KG1 (cell line): ENCODE data around the gene SCAPER.

Experiments used
- DNase-seq: peaks from one replicate; lab custom pipeline; 2025; lab: John Stamatoyannopoulos, UW

SCAPER gene

DNA sequence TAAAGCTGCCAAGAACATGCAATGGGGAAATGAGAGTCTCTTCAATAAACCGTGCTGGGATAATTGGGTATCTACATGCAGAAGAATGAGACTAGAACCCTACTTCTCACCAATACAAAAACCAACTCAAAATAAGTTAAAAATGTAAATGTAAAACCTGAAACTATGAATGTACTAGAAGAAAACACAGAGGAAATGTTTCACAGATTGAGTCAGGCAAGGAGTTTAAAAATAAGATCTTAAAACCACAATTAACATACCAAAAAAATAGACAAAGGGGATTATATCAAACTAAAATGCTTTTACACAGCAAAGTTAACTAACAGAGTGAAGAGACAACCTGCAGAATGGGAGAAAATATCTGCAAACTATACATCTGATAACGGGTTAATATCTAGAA is 478.2 kb downstream of the SCAPER start:
- DNase-seq, result no peak

DNA sequence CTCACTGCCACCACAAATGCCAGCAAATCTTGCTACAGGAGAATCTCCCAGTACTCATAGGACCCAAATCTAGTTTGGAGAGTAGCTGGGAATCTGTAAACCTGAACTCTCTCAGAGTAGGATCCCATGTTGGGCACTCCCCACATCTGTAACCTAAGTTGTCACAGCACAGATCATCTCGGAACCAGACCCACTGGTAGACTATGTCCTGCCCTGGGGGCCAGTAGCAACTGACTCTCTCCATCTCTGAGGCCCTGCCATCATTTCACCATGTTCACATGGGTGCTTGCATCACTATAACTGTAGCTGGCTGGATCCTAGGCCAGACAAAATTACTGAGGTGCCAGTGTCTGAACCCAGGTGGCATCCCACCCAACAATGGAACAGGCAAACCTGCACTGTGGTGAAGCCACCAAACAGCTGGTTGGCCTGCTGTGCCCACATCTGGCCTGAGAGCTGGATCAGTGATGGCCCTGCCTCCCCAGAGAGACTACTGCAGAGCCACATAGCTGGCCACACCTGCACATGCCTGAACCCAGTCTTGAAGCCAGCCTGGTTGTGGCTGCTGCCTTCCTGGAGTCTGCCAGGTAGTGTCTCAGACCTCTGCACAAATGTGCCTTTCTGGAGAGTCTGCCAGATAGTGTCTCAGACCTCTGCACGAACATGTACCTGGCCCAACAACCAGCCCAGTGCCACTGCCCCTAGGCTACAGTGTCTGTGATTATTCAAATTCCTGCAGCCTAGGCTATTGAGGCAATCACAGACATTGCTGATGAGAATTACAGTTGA is 486.6 kb downstream of the SCAPER start:
- DNase-seq, result no peak

DNA sequence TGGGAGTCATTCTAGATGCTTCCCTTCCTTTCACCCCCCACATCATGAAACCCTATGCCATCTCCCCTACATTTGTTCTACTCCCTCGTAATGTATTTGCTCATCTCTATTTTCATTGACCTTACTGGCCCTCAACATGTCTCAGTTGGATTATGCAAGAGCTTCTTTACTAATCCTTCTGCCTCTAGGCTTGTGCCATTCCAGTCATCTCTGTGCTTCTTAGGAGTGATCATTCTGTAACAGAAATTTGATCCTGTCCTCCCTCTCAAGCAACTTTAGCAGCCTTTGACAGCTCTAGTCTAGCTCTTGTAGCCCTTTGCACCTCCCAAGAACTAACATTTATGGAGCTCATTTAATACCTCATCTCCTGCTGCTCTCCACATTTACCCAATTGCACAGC is 503.9 kb downstream of the SCAPER start:
- DNase-seq, result no peak

DNA sequence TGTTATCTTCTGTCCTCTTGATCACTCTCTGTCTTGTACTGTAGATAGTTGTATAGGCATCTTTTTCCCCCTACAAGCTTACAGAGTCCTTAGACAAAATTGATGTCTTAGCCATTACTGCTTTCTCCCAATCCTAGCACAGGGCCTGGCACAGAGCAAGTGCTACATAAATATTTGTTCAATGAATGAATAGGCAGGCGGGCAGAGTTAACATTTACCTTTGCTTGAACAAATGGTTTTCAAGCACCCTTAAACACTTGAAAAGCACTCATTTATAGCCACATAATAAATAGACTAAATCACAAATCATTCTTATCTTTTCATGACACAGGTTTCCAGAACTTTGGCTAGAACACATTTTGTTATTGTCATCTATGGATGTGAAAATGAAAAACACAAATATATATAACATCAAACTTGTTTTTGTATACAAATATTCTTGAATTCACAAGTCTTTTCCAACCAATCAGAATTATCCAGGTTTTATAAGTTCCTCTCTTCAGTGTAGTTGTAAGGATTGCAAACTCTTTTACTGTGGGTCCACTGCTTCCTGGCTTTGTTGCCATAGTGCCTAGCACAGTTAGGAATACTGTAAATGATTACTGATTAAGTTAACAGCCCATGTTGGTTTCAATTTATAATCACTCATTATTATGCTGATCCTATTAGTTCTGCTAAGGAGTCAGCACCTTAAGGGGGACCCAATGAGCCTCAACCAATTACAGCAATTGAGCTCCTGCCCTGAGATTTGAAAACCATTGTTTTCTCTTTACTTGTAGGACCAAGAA is 506.6 kb downstream of the SCAPER start:
- no peak for DNase-seq

DNA sequence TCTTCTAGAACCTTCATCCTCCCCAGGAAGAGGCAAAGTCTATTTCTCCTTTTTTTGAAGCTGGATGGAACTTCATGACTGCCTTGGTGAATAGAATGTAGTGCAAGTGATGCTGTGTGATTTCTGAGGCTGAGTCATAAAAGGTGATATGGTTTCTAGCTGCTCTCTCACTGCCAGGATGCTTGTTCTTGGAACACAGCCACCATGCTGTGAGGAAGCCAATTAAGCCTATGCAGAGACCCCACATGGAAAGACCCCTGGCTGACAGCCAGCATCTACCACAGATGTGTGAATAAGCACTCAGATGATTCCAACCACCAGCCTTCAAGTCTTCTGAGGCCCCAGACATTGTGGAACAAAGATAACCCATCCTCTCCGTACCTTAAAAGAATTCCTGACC is 511.5 kb downstream of the SCAPER start:
- DNase-seq, result no peak

DNA sequence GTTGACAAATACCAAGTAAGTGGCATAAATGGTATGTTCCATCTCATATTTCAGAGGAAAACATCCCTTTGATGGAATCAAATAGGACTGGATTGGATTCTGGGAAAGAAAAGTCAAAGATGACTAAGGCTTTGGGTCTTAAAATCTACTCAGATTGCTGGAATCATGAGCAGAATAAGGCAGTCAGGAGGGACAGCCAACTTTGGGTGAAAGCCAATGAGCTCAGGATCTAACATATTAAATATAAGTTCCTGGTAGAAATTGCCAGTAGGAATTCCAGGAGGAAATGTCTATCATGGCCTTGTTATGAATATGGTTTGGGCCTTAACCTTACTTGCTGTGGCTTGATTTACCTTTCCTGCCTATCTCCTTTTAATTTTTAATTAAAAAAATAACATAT is 513.3 kb downstream of the SCAPER start:
- DNase-seq, result no peak

DNA sequence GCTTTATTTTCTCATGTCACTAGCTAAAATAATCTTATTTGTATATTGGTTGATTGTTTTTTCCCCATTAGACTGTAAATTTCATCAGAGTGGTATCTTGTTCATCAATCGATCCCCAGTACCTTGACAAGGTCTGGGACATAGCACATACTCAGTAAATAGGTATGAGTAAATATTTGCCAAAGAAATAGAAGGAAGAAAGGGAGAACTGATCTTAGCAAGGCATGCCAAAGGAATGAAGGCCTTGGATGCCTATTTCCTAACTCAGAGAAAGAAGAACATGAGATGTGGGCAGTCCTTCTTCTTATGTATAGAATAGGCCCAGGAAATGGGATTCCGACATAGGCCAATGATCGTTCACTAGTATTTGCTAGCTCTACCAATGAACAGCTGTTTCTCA is 513.8 kb downstream of the SCAPER start:
- DNase-seq, result no peak

DNA sequence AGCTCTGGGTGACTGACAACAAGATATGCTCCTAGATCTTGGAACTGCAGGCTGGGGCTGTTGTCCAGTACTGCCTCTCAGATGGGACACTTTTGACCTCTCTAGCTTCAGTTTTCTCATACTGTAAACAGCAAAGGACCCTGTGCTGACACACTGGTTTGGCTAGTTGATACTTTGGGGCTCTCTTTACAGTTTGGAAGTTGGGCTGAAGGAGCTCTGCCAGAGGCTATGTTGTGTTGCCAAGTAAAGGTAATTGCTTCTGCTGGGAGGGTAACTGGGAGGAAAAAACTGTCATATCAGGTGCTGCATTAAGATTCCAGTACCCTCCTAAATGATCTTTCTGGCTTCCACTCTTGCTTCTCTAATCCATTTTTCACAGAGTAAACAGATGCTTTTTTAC is 514.6 kb downstream of the SCAPER start:
- no peak for DNase-seq

DNA sequence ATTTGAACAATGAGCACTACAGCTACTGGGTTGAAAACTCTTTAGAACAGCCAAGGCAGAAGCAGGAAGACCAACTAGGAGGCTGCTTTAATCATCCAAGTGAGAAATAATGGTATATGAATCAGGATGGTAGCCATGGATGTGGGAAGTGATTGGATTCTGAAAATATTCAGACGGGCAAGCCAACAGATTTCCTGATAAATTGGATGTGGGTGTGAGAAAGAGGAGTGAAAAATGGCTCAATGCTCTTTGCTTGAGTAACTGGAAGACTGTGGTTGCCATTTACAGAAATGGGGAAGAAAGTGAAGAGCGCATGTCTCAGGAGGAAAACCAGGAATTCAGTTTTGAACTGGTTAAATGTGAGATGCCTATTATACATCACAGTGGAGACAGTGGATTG is 518.2 kb downstream of the SCAPER start:
- no peak for DNase-seq

DNA sequence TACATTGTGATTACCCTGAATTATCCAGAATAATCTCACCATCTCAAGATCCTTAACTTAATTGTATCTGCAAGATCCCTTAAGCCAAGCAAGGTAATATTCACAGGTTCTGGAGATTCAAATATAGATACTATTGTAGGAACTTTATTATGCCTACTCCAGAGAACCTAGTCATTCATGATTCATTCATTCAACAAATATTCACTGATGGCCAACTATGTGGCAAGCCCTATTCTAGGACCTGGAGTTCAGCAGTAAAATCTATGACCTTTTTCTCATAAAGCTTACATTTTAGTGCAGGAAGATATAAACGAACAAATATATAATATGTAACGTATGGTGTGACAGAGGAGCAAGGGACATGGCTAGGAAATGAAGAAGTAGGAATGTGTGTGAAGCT is 519.0 kb downstream of the SCAPER start:
- no peak for DNase-seq

DNA sequence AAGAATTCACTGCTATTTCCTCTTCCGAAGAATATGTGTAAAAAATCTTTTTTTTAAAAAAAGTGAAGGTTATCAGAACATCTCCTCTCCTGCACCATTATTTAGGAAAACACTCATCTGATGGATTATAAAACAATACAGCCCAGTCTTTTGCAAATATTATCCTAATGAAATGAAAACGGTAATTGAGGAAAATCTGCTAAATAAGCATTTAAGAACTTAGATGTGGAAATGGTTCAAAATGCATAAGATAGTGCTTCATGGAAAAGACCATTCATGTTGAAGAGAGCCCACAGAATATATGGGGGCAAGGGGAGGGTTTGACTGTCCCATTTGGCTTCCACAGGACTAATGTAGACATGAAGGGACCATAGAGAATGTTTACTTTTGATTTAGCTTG is 520.7 kb downstream of the SCAPER start:
- DNase-seq, result no peak

DNA sequence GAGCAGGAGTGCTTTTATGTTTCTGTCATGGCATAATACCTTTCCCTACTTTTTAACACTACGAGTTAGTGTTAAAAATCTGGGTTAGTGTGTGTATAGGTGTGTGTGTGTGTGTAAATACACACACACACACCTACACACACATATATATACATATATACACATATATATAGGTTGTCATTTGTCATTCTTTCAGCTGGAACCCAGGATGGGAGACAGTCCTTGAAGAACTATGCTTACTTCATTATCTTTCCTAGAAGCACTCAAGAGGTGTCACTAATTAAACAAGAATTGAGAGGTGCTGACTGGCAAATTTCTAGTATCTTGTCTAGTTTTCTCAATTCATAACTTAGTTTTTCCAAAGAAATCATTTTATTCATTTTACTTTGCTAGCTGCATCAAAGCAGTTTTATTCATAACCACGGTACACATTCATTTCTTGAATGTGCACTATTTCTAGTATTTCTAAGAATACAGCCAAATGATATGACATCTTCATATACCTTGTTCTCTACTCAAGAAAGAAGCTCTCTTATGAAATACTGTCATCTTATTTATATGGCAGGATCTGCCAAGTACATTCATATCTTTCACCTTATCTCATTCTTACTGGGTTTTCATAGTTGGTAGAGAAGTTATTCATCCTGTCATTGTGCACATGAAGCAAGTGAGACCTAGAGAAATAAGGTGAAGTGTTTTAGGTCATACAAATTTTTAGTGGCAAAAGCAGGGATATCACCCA is 522.0 kb downstream of the SCAPER start:
- DNase-seq, result no peak

DNA sequence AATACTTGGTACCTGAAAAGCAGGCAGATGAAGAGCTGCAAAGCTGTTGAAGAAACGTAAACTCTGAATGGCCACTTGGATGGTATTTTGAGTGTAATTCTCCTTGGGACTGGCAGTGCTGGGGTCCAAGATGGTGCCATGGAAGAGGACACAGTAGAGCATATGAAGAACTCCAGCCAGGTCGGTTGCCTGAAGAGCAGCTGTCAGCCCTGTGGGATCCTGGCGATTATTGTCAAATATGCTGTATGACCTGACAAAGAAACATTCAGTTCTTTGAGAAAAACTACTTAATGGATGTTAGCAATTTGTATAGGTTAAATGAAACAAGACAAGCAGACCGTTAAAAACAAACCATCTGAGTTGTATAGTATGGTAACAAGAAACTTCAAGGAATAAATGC is 523.8 kb downstream of the SCAPER start:
- DNase-seq, result no peak

DNA sequence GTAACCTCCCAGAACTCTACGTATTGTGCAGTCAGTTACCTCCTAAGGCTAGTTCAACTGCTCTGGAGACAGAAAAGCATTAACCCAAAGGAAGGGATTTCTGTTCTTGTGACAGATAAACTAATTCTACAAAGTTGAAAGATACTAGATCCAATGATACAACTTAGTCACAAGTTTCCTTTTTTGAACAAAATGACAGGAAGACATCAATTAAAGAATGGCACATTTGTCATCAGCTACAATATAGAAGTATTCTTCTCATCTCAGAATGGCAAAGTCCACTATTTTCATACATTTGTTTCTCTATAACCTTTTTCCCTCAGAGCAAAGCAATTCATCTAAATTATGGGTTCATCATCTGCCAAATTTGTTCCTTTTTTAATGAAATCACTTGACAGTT is 524.9 kb downstream of the SCAPER start:
- no peak for DNase-seq

DNA sequence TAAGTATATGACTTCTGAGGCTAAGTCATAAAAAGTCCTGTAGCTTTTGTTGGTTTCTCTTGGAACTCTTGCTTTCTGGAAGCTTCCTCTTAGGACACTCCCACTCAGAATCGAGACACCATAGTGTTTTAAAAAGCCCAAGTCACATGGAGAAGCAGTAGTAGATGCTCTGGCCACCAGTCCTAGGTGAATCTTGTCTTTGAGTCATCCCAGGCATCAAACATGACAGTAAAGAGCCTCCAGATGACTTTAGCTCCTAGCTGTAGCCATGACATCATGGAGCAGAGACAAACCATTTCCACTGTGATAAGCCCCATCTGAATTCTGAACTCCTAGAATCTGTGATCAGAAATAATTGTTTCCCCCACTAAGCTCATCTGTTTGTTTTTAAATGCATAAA is 526.4 kb downstream of the SCAPER start:
- DNase-seq, result no peak

DNA sequence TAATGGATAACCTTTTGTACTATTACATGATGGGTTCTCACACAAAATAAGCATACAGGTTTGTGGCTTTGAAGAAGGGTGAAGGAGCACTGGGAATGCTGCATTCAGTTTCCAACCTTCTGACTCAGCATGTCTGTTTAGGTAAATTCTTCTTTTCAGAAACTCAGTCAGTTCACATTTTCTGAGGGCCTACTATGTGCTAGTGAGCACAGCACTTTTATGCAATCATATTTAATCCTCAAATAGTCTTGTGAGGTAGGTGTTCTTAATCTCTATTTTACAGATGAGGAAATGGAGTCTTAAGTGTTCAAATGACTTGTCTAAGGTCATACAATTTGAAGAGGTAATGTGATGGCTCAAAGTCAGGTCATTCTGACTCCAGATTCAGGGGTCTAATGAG is 527.4 kb downstream of the SCAPER start:
- DNase-seq, result no peak

DNA sequence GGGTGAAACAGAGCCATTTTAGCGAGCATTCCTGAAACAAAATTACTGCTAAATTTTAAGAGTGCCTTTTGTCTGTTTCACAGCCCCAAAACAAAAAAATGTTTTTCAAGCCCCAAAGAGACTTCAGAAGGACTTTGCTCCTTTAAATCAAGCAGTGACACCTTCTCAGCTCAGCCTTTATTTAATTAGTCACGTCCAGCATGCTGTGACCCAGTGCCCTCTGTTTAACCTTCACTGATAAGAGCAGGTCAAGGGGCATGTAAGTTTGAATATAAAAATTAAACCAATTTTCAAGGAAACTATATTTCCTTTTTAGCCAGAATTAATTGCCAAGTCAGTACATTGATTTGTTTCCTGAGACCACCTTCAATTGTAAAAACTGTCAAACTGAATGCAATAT is 527.9 kb downstream of the SCAPER start:
- no peak for DNase-seq

DNA sequence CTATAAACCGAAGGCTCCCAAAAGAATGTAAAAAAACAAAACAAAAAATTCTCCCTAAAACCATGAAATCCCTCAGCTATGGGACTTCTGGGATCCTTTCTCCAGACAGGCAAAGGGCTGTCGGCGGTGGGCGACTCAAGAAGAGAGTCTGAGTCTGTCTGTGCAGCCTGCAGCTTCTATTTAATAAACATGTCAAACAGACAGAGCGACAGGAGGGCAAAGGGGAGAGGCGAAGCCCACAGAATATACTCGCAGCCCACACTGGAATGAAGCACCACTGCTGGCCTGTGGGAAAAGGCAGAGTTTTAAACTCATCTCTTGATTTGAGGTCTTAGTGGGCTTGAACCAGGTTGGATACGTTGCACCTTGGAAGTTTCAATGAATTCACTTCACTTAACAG is 528.3 kb downstream of the SCAPER start:
- no peak for DNase-seq

DNA sequence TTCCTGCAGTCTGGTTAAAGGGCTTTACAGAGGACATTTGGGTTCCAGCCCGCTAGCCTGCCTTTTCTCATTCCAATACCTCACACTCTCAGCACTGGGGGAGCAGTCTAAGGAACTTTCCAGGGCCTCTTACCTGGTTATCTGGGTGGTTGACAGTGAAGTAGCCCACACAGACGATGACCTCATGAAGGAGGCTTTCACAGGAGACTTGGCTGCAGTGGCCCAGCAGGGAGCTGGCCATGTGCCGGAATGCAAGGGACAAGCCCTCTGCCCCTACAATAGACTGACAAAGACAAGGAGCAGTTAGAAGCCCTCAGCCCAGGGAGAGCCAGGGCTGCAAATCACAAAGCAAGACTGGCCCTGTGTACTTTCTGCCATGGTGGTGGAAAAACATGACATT is 529.1 kb downstream of the SCAPER start:
- DNase-seq, result no peak

DNA sequence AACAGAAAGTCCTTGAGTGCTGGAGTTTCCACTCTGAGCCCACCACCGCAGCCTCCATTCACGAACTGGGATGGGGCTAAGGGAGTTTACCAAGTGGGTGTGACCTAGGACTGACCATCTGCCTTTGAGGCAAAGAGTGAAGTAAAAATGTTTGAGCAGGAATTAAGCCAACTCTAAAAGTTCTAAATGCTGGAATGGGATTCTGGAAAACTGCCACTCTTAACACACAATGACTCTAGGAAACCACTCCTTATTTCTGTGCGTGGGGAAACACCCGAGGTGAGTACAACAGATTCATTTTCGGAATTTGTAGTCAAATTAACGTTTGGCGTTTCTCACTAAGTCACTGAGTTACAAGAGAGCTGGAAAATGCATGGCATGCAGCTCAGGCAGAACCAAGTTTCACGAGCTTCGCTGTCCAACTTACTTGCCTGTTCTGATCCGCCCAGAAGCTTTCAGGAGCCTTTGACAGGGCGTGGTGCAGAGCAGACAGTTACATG is 537.0 kb downstream of the SCAPER start:
- no peak for DNase-seq

DNA sequence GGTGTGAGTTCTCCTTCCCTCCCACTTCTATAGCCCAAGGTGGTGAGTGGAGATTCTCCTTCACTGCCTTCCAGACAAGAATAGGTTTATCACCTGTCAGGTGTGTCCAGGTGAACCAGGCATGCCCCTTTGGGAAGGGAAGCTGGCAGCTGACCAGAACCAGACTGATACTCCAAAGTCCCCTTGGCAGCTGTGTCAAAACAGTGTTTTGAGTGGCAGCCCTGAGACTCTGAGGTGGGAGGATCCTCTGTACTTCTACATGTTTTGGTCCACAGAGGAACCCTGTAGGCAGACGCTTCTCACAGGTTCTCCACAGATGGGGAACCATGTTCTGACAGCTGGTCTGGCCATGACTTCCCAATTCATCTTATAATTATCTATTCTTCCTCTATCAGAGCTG is 538.4 kb downstream of the SCAPER start:
- DNase-seq, result no peak

DNA sequence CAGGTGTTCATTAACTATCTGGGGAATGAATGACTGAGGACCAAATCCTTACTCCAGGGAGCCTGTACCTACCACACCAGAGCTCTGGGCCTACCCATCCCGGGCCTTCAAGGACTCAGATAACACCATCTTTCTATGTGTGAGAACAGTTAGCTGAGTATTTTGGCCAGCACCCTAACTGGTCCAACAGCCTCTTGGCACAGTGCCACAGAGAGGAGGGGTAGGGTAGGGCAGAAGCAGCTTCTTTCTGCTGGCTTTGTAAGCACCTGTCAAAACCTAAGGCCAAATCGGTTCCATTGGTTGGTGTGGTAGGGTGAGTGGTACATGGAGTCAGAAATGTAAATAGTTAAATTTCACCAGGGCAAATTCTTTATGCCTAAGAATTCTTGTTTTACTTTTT is 541.9 kb downstream of the SCAPER start:
- no peak for DNase-seq

DNA sequence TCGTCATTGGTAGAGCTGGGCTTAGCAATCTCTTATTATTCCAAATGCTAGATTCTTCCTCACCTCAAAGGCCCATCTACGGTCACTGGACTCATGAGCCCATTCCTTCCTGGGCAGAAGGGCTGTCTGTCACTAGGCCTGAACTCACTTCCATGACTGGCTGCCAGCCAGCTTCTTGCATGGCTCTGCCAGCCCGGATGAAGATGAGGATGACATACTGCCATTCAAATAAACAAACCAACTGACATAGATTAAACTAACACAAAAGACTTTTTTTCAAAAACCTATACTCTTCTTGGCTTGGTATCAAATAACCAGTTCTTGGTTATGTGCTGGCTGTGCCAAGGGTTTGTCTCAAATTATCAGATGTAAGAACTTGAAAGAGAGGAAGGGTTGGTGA is 544.7 kb downstream of the SCAPER start:
- no peak for DNase-seq
